Measurements from ENCODE around the gene CASQ1.
A peak's percentile ranks its signal among the peaks of the same experiment; 100 is the strongest.

CASQ1 gene

DNA sequence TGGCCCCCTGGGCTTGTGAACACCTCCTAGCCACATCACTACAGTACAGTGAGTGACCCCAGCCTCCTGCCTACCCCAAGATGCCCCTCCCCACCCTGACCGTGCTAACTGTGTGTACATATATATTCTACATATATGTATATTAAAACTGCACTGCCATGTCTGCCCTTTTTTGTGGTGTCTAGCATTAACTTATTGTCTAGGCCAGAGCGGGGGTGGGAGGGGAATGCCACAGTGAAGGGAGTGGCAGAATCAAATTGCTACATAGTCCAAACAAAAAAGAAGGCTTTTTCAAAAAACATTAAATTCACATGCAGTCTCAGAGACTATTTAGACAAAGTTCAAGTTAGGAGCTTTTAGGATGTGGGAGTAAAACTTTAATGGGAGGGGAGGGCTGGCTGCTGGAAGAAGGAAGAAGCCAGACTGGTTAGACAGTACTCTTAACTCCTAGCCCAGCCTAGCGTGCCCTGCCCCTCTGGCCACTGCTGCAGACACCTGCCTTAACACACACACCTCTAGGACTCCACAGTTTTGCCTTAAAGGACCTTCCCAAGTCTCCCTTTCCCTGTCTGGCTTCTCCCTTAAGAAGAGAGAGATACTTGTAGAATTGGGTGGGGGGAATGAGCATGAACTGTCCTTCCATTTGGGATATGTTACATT, 24.2 kb downstream of the CASQ1 start:
- peaks cover 34% of the 10 kb centered on the region for H3K36me3 Mint-ChIP-seq (ENCODE audit: insufficient read depth)
- H3K9me3 Mint-ChIP-seq: no peaks in the 10 kb centered on the region
- H3K27me3 Mint-ChIP-seq: no peaks in the 10 kb centered on the region
- peak overlapping the region; percentile 35 to 62 for H3K27ac Mint-ChIP-seq
- H3K4me3 Mint-ChIP-seq: no peak overlapping the region
- peaks cover 1 to 3% of the 10 kb centered on the region in 2 donors for H3K4me1 Mint-ChIP-seq (ENCODE audit: low read depth in 2 of 2)
- DNase-seq (no peak), ATAC-seq (replicated peaks) (no peak)

DNA sequence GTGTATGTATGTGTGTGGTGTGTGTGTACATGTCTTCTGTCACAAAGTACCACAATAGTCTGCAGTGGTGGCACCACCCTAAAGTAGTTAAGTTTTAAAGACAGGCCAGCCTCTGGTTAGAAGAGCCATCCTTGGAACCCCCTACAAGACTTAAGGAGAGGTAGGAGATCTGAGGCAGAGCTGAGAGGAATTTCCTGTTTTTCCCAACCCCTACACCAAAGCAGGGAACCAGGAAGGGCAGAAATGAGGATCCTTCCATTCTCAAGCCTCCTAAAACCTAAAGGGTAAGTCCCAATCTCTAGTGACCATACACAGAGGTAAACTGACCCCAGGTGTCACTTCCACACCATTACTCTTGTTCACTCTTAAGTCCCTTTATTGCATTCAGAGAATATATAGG, 25.9 kb downstream of the CASQ1 start:
- H3K27me3 Mint-ChIP-seq: no peaks in the 10 kb centered on the region
- no peak for DNase-seq
- H3K36me3 Mint-ChIP-seq (ENCODE audit: insufficient read depth): peaks cover 41% of the 10 kb centered on the region
- no peak overlapping the region for H3K4me3 Mint-ChIP-seq
- no peak for ATAC-seq (replicated peaks)
- no peaks in the 10 kb centered on the region for H3K9me3 Mint-ChIP-seq
- no peaks in the 10 kb centered on the region for H3K4me1 Mint-ChIP-seq (ENCODE audit: low read depth in 2 of 2)
- peak overlapping the region in 1 of 2 donors; percentile 7 for H3K27ac Mint-ChIP-seq

DNA sequence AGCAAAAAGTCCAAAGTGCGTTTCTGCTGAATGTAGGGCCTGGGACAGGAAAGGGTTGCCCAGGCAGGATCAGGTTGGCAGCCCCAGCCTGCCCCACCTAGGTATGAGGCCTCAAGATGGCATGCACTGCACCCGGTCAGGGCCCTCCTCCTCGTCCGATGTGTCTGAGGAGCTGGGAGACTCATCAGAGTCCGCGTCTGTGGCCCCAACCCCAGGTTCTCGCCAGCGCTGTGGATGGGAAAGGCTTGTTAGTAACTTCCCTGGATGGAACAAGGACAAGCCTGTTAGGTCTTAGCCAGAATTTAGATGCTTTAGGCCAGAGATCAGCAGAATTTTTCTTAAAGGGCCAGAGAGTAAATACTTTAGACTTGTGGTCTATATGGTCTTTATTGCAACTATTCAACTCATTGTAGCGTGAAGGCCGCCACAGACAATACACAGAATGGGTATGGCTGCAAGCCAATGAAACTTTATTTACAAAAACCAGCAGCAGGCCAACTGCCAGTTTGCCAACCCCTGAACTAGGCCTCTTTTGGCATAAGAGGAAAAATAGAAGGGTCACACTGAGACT, 27.2 kb downstream of the CASQ1 start:
- ATAC-seq (replicated peaks): no peak
- H3K9me3 Mint-ChIP-seq: no peaks in the 10 kb centered on the region
- H3K27me3 Mint-ChIP-seq: no peaks in the 10 kb centered on the region
- H3K4me1 Mint-ChIP-seq (ENCODE audit: low read depth in 2 of 2): no peaks in the 10 kb centered on the region
- peak overlapping the region; percentile 7 to 41 for H3K27ac Mint-ChIP-seq
- no peak for DNase-seq
- H3K4me3 Mint-ChIP-seq: no peak overlapping the region
- H3K36me3 Mint-ChIP-seq (ENCODE audit: insufficient read depth): peaks cover 46% of the 10 kb centered on the region

GRCh38 chr1:160219062-160219929, 28.9 kb downstream of the CASQ1 start:
- no peaks in the 10 kb centered on the region for H3K27me3 Mint-ChIP-seq
- peaks cover 58% of the 10 kb centered on the region for H3K36me3 Mint-ChIP-seq (ENCODE audit: insufficient read depth)
- H3K4me3 Mint-ChIP-seq: no peak overlapping the region
- DNase-seq (no peak), ATAC-seq (replicated peaks) (no peak)
- H3K27ac Mint-ChIP-seq: peak overlapping the region in 1 of 2 donors; percentile 74
- H3K9me3 Mint-ChIP-seq: no peaks in the 10 kb centered on the region
- no peaks in the 10 kb centered on the region for H3K4me1 Mint-ChIP-seq (ENCODE audit: low read depth in 2 of 2)

- ATAC-seq (replicated peaks): no peak
- DNase-seq: no peak
- Mint-ChIP-seq H3K9me3 (no peaks in the 10 kb centered on the region), H3K4me3 (no peak overlapping the region), H3K36me3 (ENCODE audit: insufficient read depth) (peaks cover 57% of the 10 kb centered on the region), H3K27ac (peak overlapping the region; percentile 4 to 27), H3K4me1 (ENCODE audit: low read depth in 2 of 2) (no peaks in the 10 kb centered on the region), H3K27me3 (no peaks in the 10 kb centered on the region)
Measured at GRCh38 chr1:160220301-160220700, 29.9 kb downstream of the CASQ1 start.

DNA sequence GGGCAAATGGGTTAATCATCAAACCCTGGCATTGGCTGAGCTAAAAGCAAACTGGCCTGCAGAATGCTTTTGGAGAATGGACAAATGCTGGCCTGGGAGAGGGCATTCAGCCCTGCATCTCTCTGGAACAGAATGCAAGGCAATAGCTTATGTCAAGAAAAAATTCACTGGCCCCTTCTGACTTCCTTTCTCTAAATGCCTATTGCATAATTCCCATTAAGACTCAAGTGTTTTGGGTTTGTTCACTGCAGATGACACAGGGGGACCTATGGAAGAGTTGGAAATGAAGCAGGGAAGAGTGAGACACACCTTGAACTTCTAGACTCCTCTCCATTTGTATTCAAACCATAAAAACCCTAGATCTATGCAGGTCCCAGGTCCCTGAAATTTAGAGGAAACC, 30.7 kb downstream of the CASQ1 start:
- ATAC-seq (replicated peaks): no peak
- Mint-ChIP-seq H3K4me1 (ENCODE audit: low read depth in 2 of 2) (no peaks in the 10 kb centered on the region), H3K27ac (peak overlapping the region; percentile 4 to 27), H3K4me3 (no peak overlapping the region), H3K9me3 (no peaks in the 10 kb centered on the region), H3K27me3 (no peaks in the 10 kb centered on the region), H3K36me3 (ENCODE audit: insufficient read depth) (peaks cover 52% of the 10 kb centered on the region)
- DNase-seq: no peak

GRCh38 chr1:160222546-160222945, 32.2 kb downstream of the CASQ1 start:
- DNase-seq: no peak
- H3K36me3 Mint-ChIP-seq (ENCODE audit: insufficient read depth): peaks cover 48% of the 10 kb centered on the region
- H3K9me3 Mint-ChIP-seq: no peaks in the 10 kb centered on the region
- no peak overlapping the region for H3K4me3 Mint-ChIP-seq
- H3K27ac Mint-ChIP-seq: peak overlapping the region; percentile 19 to 26
- ATAC-seq (replicated peaks): no peak
- no peaks in the 10 kb centered on the region for H3K27me3 Mint-ChIP-seq
- no peaks in the 10 kb centered on the region for H3K4me1 Mint-ChIP-seq (ENCODE audit: low read depth in 2 of 2)

- Mint-ChIP-seq H3K9me3 (no peaks in the 10 kb centered on the region), H3K36me3 (ENCODE audit: insufficient read depth) (peaks cover 51% of the 10 kb centered on the region), H3K4me1 (ENCODE audit: low read depth in 2 of 2) (no peaks in the 10 kb centered on the region)
Measured at GRCh38 chr1:160224606-160225005, 34.2 kb downstream of the CASQ1 start.

GRCh38 chr1:160225345-160225744, 35.0 kb downstream of the CASQ1 start:
- H3K36me3 Mint-ChIP-seq (ENCODE audit: insufficient read depth): peaks cover 58% of the 10 kb centered on the region
- no peaks in the 10 kb centered on the region for H3K27me3 Mint-ChIP-seq
- no peak for ATAC-seq (replicated peaks)
- no peak overlapping the region for H3K27ac Mint-ChIP-seq
- H3K4me3 Mint-ChIP-seq: no peak overlapping the region
- H3K4me1 Mint-ChIP-seq (ENCODE audit: low read depth in 2 of 2): no peaks in the 10 kb centered on the region
- no peaks in the 10 kb centered on the region for H3K9me3 Mint-ChIP-seq
- no peak for DNase-seq

More at GRCh38 chr1:160224606-160225005, 34.2 kb downstream of the CASQ1 start:
- Mint-ChIP-seq H3K4me3 (no peak overlapping the region), H3K27ac (no peak overlapping the region), H3K27me3 (no peaks in the 10 kb centered on the region)
- ATAC-seq (replicated peaks): no peak
- no peak for DNase-seq

DNA sequence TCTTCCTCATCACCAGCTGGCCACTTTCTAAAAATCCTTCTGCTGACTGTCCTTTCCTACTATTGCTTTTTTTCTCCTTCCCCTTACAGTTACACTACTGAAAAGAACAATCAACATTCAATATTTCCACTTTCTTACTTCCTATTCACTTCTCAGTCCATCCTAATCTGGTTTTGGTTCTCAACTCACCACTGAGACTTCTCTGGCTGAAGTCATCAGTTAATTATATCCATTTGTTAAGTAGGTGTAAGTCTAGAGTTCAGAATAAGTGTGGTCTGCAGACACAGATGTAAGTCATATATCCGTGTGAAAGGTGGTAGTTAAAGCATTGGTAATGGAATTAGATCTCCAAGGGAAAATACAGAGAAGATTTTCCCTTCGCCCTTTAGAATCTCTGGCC, 36.2 kb downstream of the CASQ1 start:
- Mint-ChIP-seq H3K27ac (no peak overlapping the region), H3K4me1 (ENCODE audit: low read depth in 2 of 2) (no peaks in the 10 kb centered on the region), H3K27me3 (no peaks in the 10 kb centered on the region), H3K4me3 (no peak overlapping the region), H3K9me3 (no peaks in the 10 kb centered on the region), H3K36me3 (ENCODE audit: insufficient read depth) (peaks cover 61% of the 10 kb centered on the region)
- no peak for ATAC-seq (replicated peaks)
- no peak for DNase-seq

- Mint-ChIP-seq H3K9me3 (no peaks in the 10 kb centered on the region), H3K4me3 (no peak overlapping the region), H3K36me3 (ENCODE audit: insufficient read depth) (peaks cover 61% of the 10 kb centered on the region), H3K27me3 (no peaks in the 10 kb centered on the region), H3K4me1 (ENCODE audit: low read depth in 2 of 2) (no peaks in the 10 kb centered on the region), H3K27ac (no peak overlapping the region)
- ATAC-seq (replicated peaks): no peak
- no peak for DNase-seq
Measured at GRCh38 chr1:160227034-160227433, 36.7 kb downstream of the CASQ1 start.

- H3K27ac Mint-ChIP-seq: no peak overlapping the region
- no peak for ATAC-seq (replicated peaks)
- H3K27me3 Mint-ChIP-seq: no peaks in the 10 kb centered on the region
- H3K4me1 Mint-ChIP-seq (ENCODE audit: low read depth in 2 of 2): no peaks in the 10 kb centered on the region
- no peaks in the 10 kb centered on the region for H3K9me3 Mint-ChIP-seq
- peaks cover 65% of the 10 kb centered on the region for H3K36me3 Mint-ChIP-seq (ENCODE audit: insufficient read depth)
- H3K4me3 Mint-ChIP-seq: no peak overlapping the region
- DNase-seq: no peak
Measured at GRCh38 chr1:160227561-160227960, 37.2 kb downstream of the CASQ1 start.

GRCh38 chr1:160228431-160228830, 38.1 kb downstream of the CASQ1 start:
- H3K36me3 Mint-ChIP-seq (ENCODE audit: insufficient read depth): peaks cover 64% of the 10 kb centered on the region
- ATAC-seq (replicated peaks): no peak
- no peaks in the 10 kb centered on the region for H3K9me3 Mint-ChIP-seq
- no peak overlapping the region for H3K4me3 Mint-ChIP-seq
- H3K27ac Mint-ChIP-seq: peak overlapping the region in 1 of 2 donors; percentile 49
- no peak for DNase-seq
- no peaks in the 10 kb centered on the region for H3K4me1 Mint-ChIP-seq (ENCODE audit: low read depth in 2 of 2)
- H3K27me3 Mint-ChIP-seq: no peaks in the 10 kb centered on the region

- Mint-ChIP-seq H3K36me3 (ENCODE audit: insufficient read depth) (peaks cover 78% of the 10 kb centered on the region), H3K27ac (peak overlapping the region in 1 of 2 donors; percentile 64)
- peak; percentile 31 for ATAC-seq (replicated peaks)
Measured at GRCh38 chr1:160232911-160233310, 42.5 kb downstream of the CASQ1 start.

More at GRCh38 chr1:160232911-160233310, 42.5 kb downstream of the CASQ1 start:
- H3K27me3 Mint-ChIP-seq: no peaks in the 10 kb centered on the region
- H3K9me3 Mint-ChIP-seq: no peaks in the 10 kb centered on the region
- no peak overlapping the region for H3K4me3 Mint-ChIP-seq
- DNase-seq: no peak
- peaks cover 0 to 8% of the 10 kb centered on the region in 2 donors for H3K4me1 Mint-ChIP-seq (ENCODE audit: low read depth in 2 of 2)
